ENCODE data around the gene TEX35.

DNA sequence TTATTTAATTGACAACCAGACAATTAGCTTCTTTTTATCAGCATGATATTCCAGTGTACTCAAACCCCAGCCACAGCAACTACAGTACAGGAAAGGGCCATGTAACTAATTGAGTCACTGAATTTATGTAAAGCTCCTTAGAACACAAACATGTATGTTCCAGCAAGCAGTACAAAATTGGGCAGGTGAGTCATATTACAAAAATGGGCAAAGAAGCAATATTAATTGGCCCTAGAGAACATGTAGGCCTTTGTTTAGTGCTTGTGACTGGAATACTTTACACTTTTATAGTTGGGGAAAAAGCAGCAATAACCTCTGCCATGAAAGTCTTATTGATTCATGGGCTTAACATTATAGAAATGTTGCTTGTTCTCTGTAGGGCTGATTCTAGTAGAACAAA lies 47.9 kb upstream of the TEX35 start:
- TF ChIP-seq, protein P1, sequence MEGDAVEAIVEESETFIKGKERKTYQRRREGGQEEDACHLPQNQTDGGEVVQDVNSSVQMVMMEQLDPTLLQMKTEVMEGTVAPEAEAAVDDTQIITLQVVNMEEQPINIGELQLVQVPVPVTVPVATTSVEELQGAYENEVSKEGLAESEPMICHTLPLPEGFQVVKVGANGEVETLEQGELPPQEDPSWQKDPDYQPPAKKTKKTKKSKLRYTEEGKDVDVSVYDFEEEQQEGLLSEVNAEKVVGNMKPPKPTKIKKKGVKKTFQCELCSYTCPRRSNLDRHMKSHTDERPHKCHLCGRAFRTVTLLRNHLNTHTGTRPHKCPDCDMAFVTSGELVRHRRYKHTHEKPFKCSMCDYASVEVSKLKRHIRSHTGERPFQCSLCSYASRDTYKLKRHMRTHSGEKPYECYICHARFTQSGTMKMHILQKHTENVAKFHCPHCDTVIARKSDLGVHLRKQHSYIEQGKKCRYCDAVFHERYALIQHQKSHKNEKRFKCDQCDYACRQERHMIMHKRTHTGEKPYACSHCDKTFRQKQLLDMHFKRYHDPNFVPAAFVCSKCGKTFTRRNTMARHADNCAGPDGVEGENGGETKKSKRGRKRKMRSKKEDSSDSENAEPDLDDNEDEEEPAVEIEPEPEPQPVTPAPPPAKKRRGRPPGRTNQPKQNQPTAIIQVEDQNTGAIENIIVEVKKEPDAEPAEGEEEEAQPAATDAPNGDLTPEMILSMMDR (conservative IDR thresholded peaks at IDR 0.05; ENCODE audit: low read depth, low read length): no peak
- TF ChIP-seq EZH2phosphoT487 (IDR thresholded peaks at IDR 0.05; ENCODE audit: borderline replicate concordance, low read length) (no peak), EZH2 (IDR thresholded peaks at IDR 0.05; ENCODE audit: low read length, unreplicated experiment) (no peak)

Measured in PC-3 (cell line).